Stomach (tissue), 9 donors: ENCODE measurements around the gene NCAPH2. TPM values are rescaled to one million over a fixed set of nuclear protein-coding genes. Genes with fewer than 3 reads are reported as not detected.
"Not testable (repeated sequence)": the region's sequence is repeated elsewhere in the genome, so short reads cannot be mapped to it uniquely, and the experiment has no call there.

Source experiments
- DNase-seq, 2 donors: peaks; one replicate each; pipeline versions ENCODE4 v3.0.0 to v3.0.0-alpha.2; 2013 to 2019
- H3K27ac ChIP-seq, 5 donors: fragments of 200-600 bp in 4 of 5; sonication (generic) in 4 of 5; one replicate each; pipeline ENCODE4 v1.5.1; 2013 to 2019; ENCODE audit warnings: mild to moderate bottlenecking in 1 of 5, moderate library complexity in 1 of 5
- H3K27me3 ChIP-seq, 3 donors: fragments of 200-600 bp; sonication (generic); one replicate each; pipeline ENCODE4 v1.5.1; 2017 to 2019; ENCODE audit warnings: mixed run types in 1 of 3
- H3K36me3 ChIP-seq, 4 donors: fragments of 200-600 bp; sonication (generic); 1 replicate in 3 of 4; 2 replicates in 1 of 4; pipeline ENCODE4 v1.5.1; 2016 to 2019
- H3K4me1 ChIP-seq, 4 donors: fragments of 200-600 bp; sonication (generic); one replicate each; pipeline ENCODE4 v1.5.1; 2016 to 2019
- H3K4me3 ChIP-seq, 4 donors: fragments of 200-600 bp; sonication (generic) in 3 of 4; one replicate each; pipeline ENCODE4 v1.5.1; 2016 to 2019; ENCODE audit warnings: mild to moderate bottlenecking in 1 of 4
- H3K9me3 ChIP-seq, 4 donors: fragments of 200-600 bp; sonication (generic); one replicate each; pipeline ENCODE4 v1.5.1; 2016 to 2019
- CTCF ChIP-seq, 7 experiments: fragments of 450-650 bp in 4 of 7; fragments of 200-600 bp in 3 of 7; sonication (generic) in 3 of 7; IDR thresholded peaks; one replicate each; pipeline ENCODE4 v1.5.1; 2016 to 2019; ENCODE audit warnings: antibody characterized with exemption in 7 of 7, control low read depth in 2 of 7, mild to moderate bottlenecking in 1 of 7
- EP300 ChIP-seq: sonication (generic); formaldehyde crosslinking; IDR thresholded peaks from one replicate; pipeline ENCODE4 v1.6.1; 2017; ENCODE audit warnings: antibody characterized with exemption
- POLR2A ChIP-seq, 4 donors: fragments of 450-650 bp; IDR thresholded peaks; one replicate each; pipeline ENCODE4 v1.6.1; 2016; ENCODE audit warnings: antibody characterized with exemption in 4 of 4, control low read depth in 2 of 4, mild to moderate bottlenecking in 1 of 4, moderate library complexity in 1 of 4
- POLR2AphosphoS5 ChIP-seq, 3 donors: sonication (generic); formaldehyde crosslinking; IDR thresholded peaks; one replicate each; pipeline ENCODE4 v1.6.1; 2016; ENCODE audit warnings: antibody characterized with exemption in 3 of 3
- WGBS, 5 donors: extraction: QIAGEN DNeasy Blood & Tissue Kit in 3 of 5; methylation state at CpG; one replicate each; pipeline versions ENCODE4 v1.1.5 to v1.1.7; 2013 to 2018; 5-methylcytosine and 5-hydroxymethylcytosine counted together
- intact Hi-C: fragments of 100-400 bp; cut with DNase I; formaldehyde crosslinking; loops from one replicate; pipeline ENCODE4 v1.15.1; 2023; ENCODE audit warnings: low total_unique reads
- polyA plus RNA-seq, 3 donors: library from polyadenylated mRNA; stranded (reverse); fragments of 200-250 nt; gene quantifications; one replicate each; pipeline ENCODE4 v1.2.3, GENCODE V29; 2013
- total RNA-seq, 5 donors: library from RNA; depleted of rRNA; stranded (reverse); fragments of >200 nt; gene quantifications; one replicate each; pipeline versions ENCODE4 v1.1.0 to v1.2.3, GENCODE V29; 2014 to 2016
- donor health status: healthy with polysubstance abuse.
- donor health status: Bipolar disorder and iron deficiency.
- donor health status: healthy.

The NCAPH2 gene
- total and polyA plus RNA-seq, 8 donors = 12.9 to 47.9 (median 30.4) TPM

- 84 to 91% (median 88%) methylated on average over 6 to 8 of the region's 8 CpGs for WGBS, 5 donors
- intact Hi-C loops = no loop called here
These were observed 8.0 kb downstream of the NCAPH2 start for GRCh38 chr22:50516068-50516467.

GRCh38 chr22:50516891-50517290, 8.9 kb downstream of the NCAPH2 start:
- H3K27ac ChIP-seq = no peak overlapping the region
- intact Hi-C loops = no loop called here

More at GRCh38 chr22:50516068-50516467, 8.0 kb downstream of the NCAPH2 start:
- Histone ChIP-seq H3K4me3 (no peak overlapping the region), H3K4me1 (peaks cover 0 to 6% (median 2%) of the 10 kb centered on the region in 4 donors), H3K27me3 (no peaks in the 10 kb centered on the region), H3K27ac (no peak overlapping the region), H3K36me3 (peaks cover 28 to 69% (median 58%) of the 10 kb centered on the region in 4 donors), H3K9me3 (no peaks in the 10 kb centered on the region)
- no peak for DNase-seq
- no peak for TF ChIP-seq POLR2A (IDR thresholded peaks at IDR 0.05)
- TF ChIP-seq EP300 = no peak
- no peak for TF ChIP-seq CTCF (IDR thresholded peaks at IDR 0.05)
- TF ChIP-seq POLR2AphosphoS5 (IDR thresholded peaks at IDR 0.05) = no peak

GRCh38 chr22:50517495-50518260, 9.7 kb downstream of the NCAPH2 start:
- intact Hi-C loops = no loop called here
- 77 to 89% (median 82%) methylated on average over 11 to 20 of the region's 20 CpGs for WGBS, 5 donors
- no peaks in the 10 kb centered on the region for H3K27me3 ChIP-seq
- no peaks in the 10 kb centered on the region for H3K9me3 ChIP-seq
- H3K36me3 ChIP-seq = peaks cover 39 to 76% (median 70%) of the 10 kb centered on the region in 4 donors
- no peak overlapping the region for H3K4me3 ChIP-seq
- H3K27ac ChIP-seq = no peak overlapping the region
- peaks cover 0 to 4% (median 0%) of the 10 kb centered on the region in 4 donors for H3K4me1 ChIP-seq
- no peak for DNase-seq
- no peak for TF ChIP-seq POLR2A (IDR thresholded peaks at IDR 0.05)

More at GRCh38 chr22:50516891-50517290, 8.9 kb downstream of the NCAPH2 start:
- Histone ChIP-seq H3K36me3 (peaks cover 32 to 72% (median 65%) of the 10 kb centered on the region in 4 donors), H3K4me1 (peaks cover 0 to 4% (median 2%) of the 10 kb centered on the region in 4 donors), H3K27me3 (no peaks in the 10 kb centered on the region), H3K4me3 (no peak overlapping the region), H3K9me3 (no peaks in the 10 kb centered on the region)
- TF ChIP-seq EP300 (no peak), POLR2A (IDR thresholded peaks at IDR 0.05) (no peak), CTCF (IDR thresholded peaks at IDR 0.05) (no peak), POLR2AphosphoS5 (IDR thresholded peaks at IDR 0.05) (no peak)
- WGBS, 5 donors = 83 to 88% (median 85%) methylated on average over 15 to 16 of the region's 16 CpGs
- no peak for DNase-seq

- Histone ChIP-seq H3K9me3 (no peaks in the 10 kb centered on the region), H3K36me3 (peaks cover 49 to 86% (median 79%) of the 10 kb centered on the region in 4 donors), H3K27ac (no peak overlapping the region), H3K4me3 (no peak overlapping the region), H3K4me1 (peaks cover 0 to 10% (median 6%) of the 10 kb centered on the region in 4 donors), H3K27me3 (no peaks in the 10 kb centered on the region)
- no peak for DNase-seq
- TF ChIP-seq CTCF (IDR thresholded peaks at IDR 0.05) = no peak
- no peak for TF ChIP-seq POLR2AphosphoS5 (IDR thresholded peaks at IDR 0.05)
- TF ChIP-seq POLR2A (IDR thresholded peaks at IDR 0.05) = no peak
- TF ChIP-seq EP300 = no peak
- intact Hi-C loops = no loop called here
- 93 to 97% (median 94%) methylated on average over 6 to 7 of the region's 7 CpGs for WGBS, 5 donors
These were observed 10.6 kb downstream of the NCAPH2 start for GRCh38 chr22:50518606-50519005.

- WGBS, 5 donors = 95 to 100% (median 97%) methylated on average over 5 to 8 of the region's 8 CpGs
- H3K9me3 ChIP-seq = no peaks in the 10 kb centered on the region
- H3K27me3 ChIP-seq = no peaks in the 10 kb centered on the region
- H3K36me3 ChIP-seq = peaks cover 52 to 91% (median 84%) of the 10 kb centered on the region in 4 donors
- DNase-seq = no peak
- TF ChIP-seq EP300 = no peak
- TF ChIP-seq POLR2AphosphoS5 (IDR thresholded peaks at IDR 0.05) = no peak
- TF ChIP-seq CTCF (IDR thresholded peaks at IDR 0.05) = no peak
- TF ChIP-seq POLR2A (IDR thresholded peaks at IDR 0.05) = no peak
- intact Hi-C loops = no loop called here
- H3K27ac ChIP-seq = no peak overlapping the region
- H3K4me1 ChIP-seq = peaks cover 4 to 15% (median 12%) of the 10 kb centered on the region in 4 donors
- H3K4me3 ChIP-seq = no peak overlapping the region
These were observed 11.1 kb downstream of the NCAPH2 start for GRCh38 chr22:50519151-50519550.

GRCh38 chr22:50520184-50520583, 12.2 kb downstream of the NCAPH2 start:
- H3K27ac ChIP-seq, H3K27me3 ChIP-seq, H3K4me3 ChIP-seq, H3K9me3 ChIP-seq, intact Hi-C loops, DNase-seq: not testable (repeated sequence)
- 97 to 100% (median 98%) methylated on average over 8 of the region's 8 CpGs for WGBS, 5 donors
- H3K36me3 ChIP-seq = peaks cover 52 to 84% (median 82%) of the 10 kb centered on the region in 4 donors
- peaks cover 14 to 25% (median 22%) of the 10 kb centered on the region in 4 donors for H3K4me1 ChIP-seq
